CD14-positive monocyte (primary cell): Measurements from ENCODE around the gene SMIM10. TPM values are rescaled to one million over a fixed set of nuclear protein-coding genes. Genes with fewer than 3 reads are reported as not detected.
"Not testable (repeated sequence)": the region's sequence is repeated elsewhere in the genome, so short reads cannot be mapped to it uniquely, and the experiment has no call there.

Source experiments
- DNase-seq, 3 donors: peaks; one replicate each; pipeline ENCODE4 v3.0.0-alpha.2; 2011 to 2022
- H2AFZ ChIP-seq: 2 replicates; pipeline ENCODE4 v1.6.0; 2012; ENCODE audit warnings: mild to moderate bottlenecking, low read depth, low read length, inconsistent platforms; ENCODE audit not compliant: insufficient read depth, poor library complexity, severe bottlenecking
- H3K27ac ChIP-seq, 2 donors: 1 replicate in 1 of 2; 2 replicates in 1 of 2; pipeline ENCODE4 v1.5.1; 2012 to 2013; ENCODE audit warnings: low read length in 2 of 2, control low read depth in 1 of 2, inconsistent platforms in 1 of 2, low read depth in 1 of 2, mild to moderate bottlenecking in 1 of 2
- H3K27me3 ChIP-seq, 2 donors: one replicate each; pipeline versions ENCODE4 v1.6.0 to v1.6.1; 2011 to 2013; ENCODE audit warnings: low read length in 2 of 2; ENCODE audit not compliant: control insufficient read depth in 2 of 2, insufficient read depth in 2 of 2
- H3K36me3 ChIP-seq, 2 donors: replicated peaks in 1 of 2; 1 replicate in 1 of 2; 2 replicates in 1 of 2; pipeline versions ENCODE4 v1.5.1 to v1.6.1; 2012 to 2013; ENCODE audit warnings: low read length in 2 of 2, control low read depth in 1 of 2, inconsistent platforms in 1 of 2, mild to moderate bottlenecking in 1 of 2; ENCODE audit not compliant: insufficient read depth in 2 of 2, control insufficient read depth in 1 of 2
- H3K4me1 ChIP-seq, 2 donors: 1 replicate in 1 of 2; 2 replicates in 1 of 2; pipeline versions ENCODE4 v1.5.1 to v1.6.1; 2012 to 2013; ENCODE audit warnings: low read length in 2 of 2, control low read depth in 1 of 2, inconsistent platforms in 1 of 2, mild to moderate bottlenecking in 1 of 2, moderate library complexity in 1 of 2; ENCODE audit not compliant: insufficient read depth in 2 of 2, control insufficient read depth in 1 of 2
- H3K4me2 ChIP-seq: replicated peaks from 2 replicates; pipeline ENCODE3; 2012; ENCODE audit warnings: low read length, moderate library complexity, mild to moderate bottlenecking; ENCODE audit not compliant: poor library complexity, severe bottlenecking; ENCODE audit errors: extremely low read depth
- H3K4me3 ChIP-seq, 3 experiments: fragments of 200-600 bp in 1 of 3; sonication (generic) in 1 of 3; replicated peaks in 1 of 3; 1 replicate in 2 of 3; 2 replicates in 1 of 3; pipeline ENCODE4 v1.5.1; 2011 to 2013; ENCODE audit warnings: low read length in 3 of 3, mild to moderate bottlenecking in 3 of 3, control low read depth in 2 of 3, low read depth in 2 of 3, inconsistent platforms in 1 of 3, moderate library complexity in 1 of 3
- H3K79me2 ChIP-seq: 2 replicates; pipeline ENCODE4 v1.6.0; 2012; ENCODE audit warnings: mild to moderate bottlenecking, control low read depth, inconsistent platforms, low read length, moderate library complexity; ENCODE audit not compliant: insufficient read depth
- H3K9ac ChIP-seq: 2 replicates; pipeline ENCODE4 v1.6.0; 2017; ENCODE audit warnings: low read length, mild to moderate bottlenecking; ENCODE audit not compliant: insufficient read depth, poor library complexity, severe bottlenecking
- H3K9me3 ChIP-seq, 2 donors: replicated peaks in 1 of 2; 1 replicate in 1 of 2; 2 replicates in 1 of 2; pipeline versions ENCODE4 v1.5.1 to v1.6.1; 2012 to 2013; ENCODE audit warnings: low read length in 2 of 2, control low read depth in 1 of 2; ENCODE audit not compliant: control insufficient read depth in 1 of 2, insufficient read depth in 1 of 2
- H4K20me1 ChIP-seq: 2 replicates; pipeline ENCODE4 v1.6.0; 2012; ENCODE audit warnings: mild to moderate bottlenecking, low read length, control low read depth, moderate library complexity; ENCODE audit not compliant: insufficient read depth
- H3K27ac Mint-ChIP-seq, 7 donors: one replicate each; pipeline ENCODE4 v1.8.0; 2020; ENCODE audit warnings: mild to moderate bottlenecking in 7 of 7, mixed read lengths in 7 of 7, moderate library complexity in 6 of 7, inconsistent platforms in 2 of 7
- H3K27me3 Mint-ChIP-seq, 3 donors: one replicate each; pipeline ENCODE4 v1.8.0; 2021 to 2022; ENCODE audit warnings: low read depth in 3 of 3, mild to moderate bottlenecking in 3 of 3, mixed read lengths in 3 of 3, moderate library complexity in 3 of 3, inconsistent platforms in 1 of 3
- H3K36me3 Mint-ChIP-seq, 2 donors: one replicate each; pipeline ENCODE4 v1.8.0; 2020; ENCODE audit warnings: mixed read lengths in 2 of 2, inconsistent platforms in 1 of 2, mild to moderate bottlenecking in 1 of 2
- H3K4me1 Mint-ChIP-seq: one replicate; pipeline ENCODE4 v1.8.0; 2020; ENCODE audit warnings: mild to moderate bottlenecking, mixed read lengths
- H3K4me3 Mint-ChIP-seq, 2 donors: one replicate each; pipeline ENCODE4 v1.8.0; 2020; ENCODE audit warnings: mild to moderate bottlenecking in 2 of 2, mixed read lengths in 2 of 2, moderate library complexity in 1 of 2
- H3K9me3 Mint-ChIP-seq, 7 donors: one replicate each; pipeline ENCODE4 v1.8.0; 2020 to 2022; ENCODE audit warnings: mixed read lengths in 7 of 7, mild to moderate bottlenecking in 6 of 7, moderate library complexity in 6 of 7, inconsistent platforms in 2 of 7
- WGBS: methylation state at CpG from one replicate; pipeline ENCODE4 v1.1.5; 2013; ENCODE audit warnings: missing lambda C conversion rate; ENCODE audit not compliant: insufficient coverage; 5-methylcytosine and 5-hydroxymethylcytosine counted together
- intact Hi-C, 2 donors: fragments of 100-400 bp; cut with micrococcal nuclease; formaldehyde crosslinking; loops; one replicate each; pipeline versions ENCODE4 v1.15.0 to v1.15.1; 2023
- polyA plus RNA-seq, 3 donors: library from polyadenylated mRNA; depleted of rRNA in 1 of 3; unstranded in 2 of 3; stranded (reverse) in 1 of 3; fragments of 300-500 nt in 2 of 3; fragments of >200 nt in 1 of 3; fragmentation: Illumina TruSeq in 2 of 3; gene quantifications; 1 replicate in 2 of 3; 2 replicates in 1 of 3; pipeline ENCODE4 v1.2.3, GENCODE V29; 2012 to 2021

SMIM10 gene
- polyA plus RNA-seq, 3 donors: 0.10 to 0.26 (median 0.15) TPM

DNA sequence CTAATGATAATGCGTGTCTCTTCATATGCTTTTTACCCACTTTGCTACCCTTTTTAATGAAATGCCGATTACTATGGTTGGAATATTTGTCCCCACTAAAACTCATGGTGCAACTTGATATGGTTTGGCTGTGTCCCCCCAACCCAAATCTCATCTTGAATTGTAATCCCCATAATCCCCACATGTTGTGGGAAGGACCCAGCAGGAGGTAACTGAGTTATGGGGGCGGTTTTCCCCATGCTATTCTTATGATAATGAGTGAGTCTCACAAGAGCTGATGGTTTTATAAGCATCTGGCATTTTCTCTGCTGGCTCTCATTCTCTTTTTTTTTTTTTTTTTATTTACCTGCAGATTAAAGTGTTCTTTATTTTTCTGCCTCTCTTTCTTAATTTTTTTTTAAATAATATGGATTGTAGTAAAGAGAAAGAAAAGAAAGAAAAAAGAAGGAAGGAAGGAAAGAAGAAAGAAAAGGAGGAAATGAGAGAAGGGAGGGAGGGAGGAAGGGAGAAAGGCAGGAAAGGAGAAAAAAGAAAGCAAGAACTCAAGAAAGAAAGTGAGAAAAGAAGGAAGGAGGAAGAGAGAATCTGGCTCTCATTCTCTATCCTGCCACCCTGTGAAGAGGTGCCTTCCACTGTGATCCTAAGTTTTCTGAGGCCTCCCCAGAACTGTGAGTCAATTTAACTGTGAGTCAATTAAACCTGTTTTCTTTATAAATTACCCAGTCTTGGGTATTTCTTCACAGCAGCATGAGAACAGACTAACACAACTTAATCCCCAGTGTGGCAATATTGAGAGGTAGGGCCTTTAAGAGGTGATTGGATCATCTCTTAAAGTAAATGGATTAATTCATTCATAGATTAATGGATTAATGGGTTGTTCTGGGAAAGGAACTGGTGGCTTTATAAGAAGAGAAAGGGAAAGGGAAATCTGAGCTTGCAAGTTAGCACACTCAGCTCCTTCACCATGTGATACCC, 50.6 kb downstream of the SMIM10 start:
- H3K27me3 ChIP-seq, H3K9me3 Mint-ChIP-seq, H3K27ac Mint-ChIP-seq, H3K27ac ChIP-seq, H3K9me3 ChIP-seq, H3K4me1 ChIP-seq, H3K4me3 ChIP-seq, H3K36me3 ChIP-seq, H3K79me2 ChIP-seq, H2AFZ ChIP-seq, intact Hi-C loops, H3K27me3 Mint-ChIP-seq, H3K9ac ChIP-seq, H3K4me3 Mint-ChIP-seq, H3K4me1 Mint-ChIP-seq, H3K36me3 Mint-ChIP-seq, H3K4me2 ChIP-seq, H4K20me1 ChIP-seq, DNase-seq: not testable (repeated sequence)
- no CpG with 5 or more reads among the region's 3 CpGs for WGBS

Other genes starting within 250 kb of the SMIM10 start
- gene PABIR2, start 193.8 kb upstream of the SMIM10 start, polyA plus RNA-seq: 10 to 100 TPM in 1 of 3 donors, 1 to 10 TPM in 2; 2.2 to 37.5 (median 2.3) TPM
- 10 to 100 TPM in 2 of 3 donors, 1 to 10 TPM in 1; 3.0 to 17.5 (median 14.7) TPM for gene MOSPD1, start 75.7 kb upstream of the SMIM10 start, polyA plus RNA-seq
- under 1 TPM; 0.30 to 0.54 (median 0.43) TPM for gene RTL8B, start 31.6 kb downstream of the SMIM10 start, polyA plus RNA-seq
- gene RTL8C, start 41.4 kb downstream of the SMIM10 start, polyA plus RNA-seq: 10 to 100 TPM; 36.9 to 56.1 (median 37.2) TPM
- 10 to 100 TPM; 19.4 to 25.6 (median 22.4) TPM for gene RTL8A, start 61.1 kb downstream of the SMIM10 start, polyA plus RNA-seq
- gene SMIM10L2B, start 107.7 kb downstream of the SMIM10 start, polyA plus RNA-seq: under 1 TPM in 1 of 3 donors, not detected in 2; 0.09 TPM
- gene ETDB, start 129.5 kb downstream of the SMIM10 start, polyA plus RNA-seq: not detected
- not detected for gene CT55, start 180.4 kb downstream of the SMIM10 start, polyA plus RNA-seq